ENCODE data around the gene NOS2. TPM values are rescaled to one million over a fixed set of nuclear protein-coding genes. Genes with fewer than 3 reads are reported as not detected.
"Not testable (repeated sequence)": the region's sequence is repeated elsewhere in the genome, so short reads cannot be mapped to it uniquely, and the experiment has no call there.

Gene NOS2
- total RNA-seq, 1 donor from 2014 or later, result not detected

DNA sequence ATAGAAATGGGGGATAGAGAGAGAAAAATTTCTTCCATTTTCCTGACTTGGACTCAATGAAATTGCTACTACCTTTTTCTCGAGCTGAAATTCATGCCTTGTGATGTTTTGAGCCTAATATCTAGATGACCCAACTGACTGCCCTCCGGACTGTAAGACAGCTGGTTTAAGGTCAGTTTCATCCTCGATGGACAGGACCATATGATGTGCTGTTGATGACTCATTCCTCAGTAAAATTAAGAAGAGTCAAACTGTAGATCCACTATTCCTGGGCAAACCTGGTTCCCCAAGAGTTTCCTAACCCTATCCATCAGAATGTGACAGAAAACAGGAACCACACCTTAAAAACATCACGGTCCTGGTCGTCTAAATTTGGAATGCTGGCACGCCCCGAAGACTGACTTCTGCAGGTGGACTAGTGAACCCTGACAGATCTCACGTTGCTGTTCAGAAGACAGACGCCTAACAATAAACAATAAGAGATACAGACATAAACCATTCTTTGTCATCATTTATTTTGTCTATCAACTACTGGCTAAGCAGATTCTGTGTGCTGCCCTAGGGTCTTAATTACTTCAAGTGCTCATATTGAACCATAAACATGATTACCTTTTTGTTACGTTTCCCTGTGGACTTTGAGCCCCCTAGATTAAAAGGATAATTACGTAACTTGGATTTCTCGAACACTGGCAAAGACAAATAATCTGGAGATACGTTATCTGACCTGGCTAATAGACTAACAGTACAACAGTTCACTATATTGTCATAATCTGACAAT, 45.1 kb upstream of the NOS2 start:
- H3K4me3 ChIP-seq, result no peak overlapping the region
- no peaks in the 10 kb centered on the region for H3K4me1 ChIP-seq
- H3K36me3 ChIP-seq, result no peaks in the 10 kb centered on the region
- no peaks in the 10 kb centered on the region for H3K9me3 ChIP-seq
- H3K27me3 ChIP-seq, result no peaks in the 10 kb centered on the region
- no peak overlapping the region for H3K27ac ChIP-seq
- intact Hi-C loops (cut with DNase I), result no loop called here
- TF ChIP-seq, protein P1, sequence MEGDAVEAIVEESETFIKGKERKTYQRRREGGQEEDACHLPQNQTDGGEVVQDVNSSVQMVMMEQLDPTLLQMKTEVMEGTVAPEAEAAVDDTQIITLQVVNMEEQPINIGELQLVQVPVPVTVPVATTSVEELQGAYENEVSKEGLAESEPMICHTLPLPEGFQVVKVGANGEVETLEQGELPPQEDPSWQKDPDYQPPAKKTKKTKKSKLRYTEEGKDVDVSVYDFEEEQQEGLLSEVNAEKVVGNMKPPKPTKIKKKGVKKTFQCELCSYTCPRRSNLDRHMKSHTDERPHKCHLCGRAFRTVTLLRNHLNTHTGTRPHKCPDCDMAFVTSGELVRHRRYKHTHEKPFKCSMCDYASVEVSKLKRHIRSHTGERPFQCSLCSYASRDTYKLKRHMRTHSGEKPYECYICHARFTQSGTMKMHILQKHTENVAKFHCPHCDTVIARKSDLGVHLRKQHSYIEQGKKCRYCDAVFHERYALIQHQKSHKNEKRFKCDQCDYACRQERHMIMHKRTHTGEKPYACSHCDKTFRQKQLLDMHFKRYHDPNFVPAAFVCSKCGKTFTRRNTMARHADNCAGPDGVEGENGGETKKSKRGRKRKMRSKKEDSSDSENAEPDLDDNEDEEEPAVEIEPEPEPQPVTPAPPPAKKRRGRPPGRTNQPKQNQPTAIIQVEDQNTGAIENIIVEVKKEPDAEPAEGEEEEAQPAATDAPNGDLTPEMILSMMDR (IDR thresholded peaks at IDR 0.05), result no peak
- TF ChIP-seq POLR2A (IDR thresholded peaks at IDR 0.05) (no peak), POLR2AphosphoS5 (IDR thresholded peaks at IDR 0.05; ENCODE audit: insufficient read depth in 1 of 2, low read depth in 1 of 2) (no peak)
- DNase-seq (ENCODE audit: extremely low spot score in 2 of 2), result no peak

- intact Hi-C loops (cut with DNase I), result no loop called here
- H3K4me3 ChIP-seq, result no peak overlapping the region
- H3K36me3 ChIP-seq, result no peaks in the 10 kb centered on the region
- no peaks in the 10 kb centered on the region for H3K27me3 ChIP-seq
- H3K9me3 ChIP-seq, result no peaks in the 10 kb centered on the region
- TF ChIP-seq, protein P1 (IDR thresholded peaks at IDR 0.05), result no peak
- TF ChIP-seq POLR2AphosphoS5 (IDR thresholded peaks at IDR 0.05; ENCODE audit: insufficient read depth in 1 of 2, low read depth in 1 of 2) (no peak), POLR2A (IDR thresholded peaks at IDR 0.05) (no peak)
- H3K4me1 ChIP-seq, result no peaks in the 10 kb centered on the region
- no peak for DNase-seq (ENCODE audit: extremely low spot score in 2 of 2)
- H3K27ac ChIP-seq, result no peak overlapping the region
Measured at GRCh38 chr17:27840688-27841087, 40.4 kb upstream of the NOS2 start.

DNA sequence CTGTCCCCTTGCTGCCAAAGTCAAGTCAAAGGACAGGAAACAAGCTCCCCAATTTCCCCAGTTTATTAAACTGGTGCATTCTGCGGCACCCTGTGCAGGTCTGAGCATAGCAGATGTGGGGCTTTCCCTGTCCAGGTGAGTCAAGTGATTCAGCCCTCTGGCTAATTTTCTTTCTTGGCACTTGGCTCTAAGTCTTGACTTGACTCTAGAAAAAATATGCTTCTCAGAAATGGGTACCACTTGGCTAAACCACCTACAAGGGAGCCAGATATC, 40.0 kb upstream of the NOS2 start:
- not testable (repeated sequence) for H3K27ac ChIP-seq

GRCh38 chr17:27839571-27840405, 39.5 kb upstream of the NOS2 start:
- H3K4me1 ChIP-seq; H3K27me3 ChIP-seq; DNase-seq (ENCODE audit: extremely low spot score in 2 of 2); H3K9me3 ChIP-seq; intact Hi-C loops (cut with DNase I); H3K4me3 ChIP-seq; H3K36me3 ChIP-seq; H3K27ac ChIP-seq: not testable (repeated sequence)

More for the DNA sequence above, 40.0 kb upstream of the NOS2 start:
- H3K9me3 ChIP-seq; DNase-seq (ENCODE audit: extremely low spot score in 2 of 2); H3K36me3 ChIP-seq; H3K4me1 ChIP-seq; H3K27me3 ChIP-seq; intact Hi-C loops (cut with DNase I); H3K4me3 ChIP-seq: not testable (repeated sequence)

DNA sequence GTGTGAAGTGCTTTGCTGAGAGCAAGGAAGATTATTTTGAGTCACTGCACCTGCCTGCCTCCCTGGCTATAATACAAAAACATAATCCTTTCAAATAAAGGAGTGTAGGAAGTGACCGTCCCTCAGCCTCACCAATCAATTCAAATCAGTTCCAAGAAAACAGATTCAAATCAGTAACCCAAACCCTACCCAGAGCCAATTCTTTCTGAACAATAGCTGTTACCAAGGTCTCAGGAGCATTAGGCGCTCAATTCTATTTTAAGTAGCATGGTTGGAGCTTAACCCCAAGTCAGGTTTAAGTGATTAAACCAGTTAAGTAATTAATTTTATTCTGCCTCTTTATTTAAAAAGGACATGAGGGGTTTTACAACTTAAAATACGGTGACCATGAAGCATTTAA, 38.3 kb upstream of the NOS2 start:
- intact Hi-C loops (cut with DNase I); H3K27ac ChIP-seq; DNase-seq (ENCODE audit: extremely low spot score in 2 of 2); H3K36me3 ChIP-seq; H3K4me1 ChIP-seq; H3K9me3 ChIP-seq; H3K27me3 ChIP-seq; H3K4me3 ChIP-seq: not testable (repeated sequence)

- H3K4me3 ChIP-seq; intact Hi-C loops (cut with DNase I); H3K27ac ChIP-seq; H3K9me3 ChIP-seq; H3K27me3 ChIP-seq; H3K4me1 ChIP-seq; H3K36me3 ChIP-seq; DNase-seq (ENCODE audit: extremely low spot score in 2 of 2): not testable (repeated sequence)
Measured at GRCh38 chr17:27837769-27838168, 37.4 kb upstream of the NOS2 start.

DNA sequence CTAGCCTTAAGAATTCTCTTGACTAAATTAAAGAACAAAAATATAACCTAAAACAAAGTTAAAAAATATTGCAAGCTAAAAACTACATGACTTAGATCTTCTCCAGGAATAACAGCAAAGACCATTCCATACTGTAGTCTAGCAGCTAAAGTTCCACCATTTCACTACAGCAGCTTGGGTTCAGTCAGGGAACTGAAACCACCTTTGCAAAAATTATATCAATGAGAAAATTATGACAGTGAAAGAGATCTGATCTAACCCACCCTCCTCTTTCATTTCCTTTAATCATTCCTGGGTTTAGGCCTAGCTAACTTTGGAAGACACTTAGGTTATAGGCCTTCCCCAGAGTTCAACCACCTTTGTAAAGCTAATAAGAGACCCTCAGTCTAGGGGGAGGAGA, 36.3 kb upstream of the NOS2 start:
- H3K27ac ChIP-seq, result no peak overlapping the region
- TF ChIP-seq, protein P1 (IDR thresholded peaks at IDR 0.05), result no peak
- no peak for TF ChIP-seq POLR2AphosphoS5 (IDR thresholded peaks at IDR 0.05; ENCODE audit: insufficient read depth in 1 of 2, low read depth in 1 of 2)
- TF ChIP-seq POLR2A (IDR thresholded peaks at IDR 0.05), result no peak
- H3K36me3 ChIP-seq, result no peaks in the 10 kb centered on the region
- intact Hi-C loops (cut with DNase I), result no loop called here
- H3K27me3 ChIP-seq, result no peaks in the 10 kb centered on the region
- no peaks in the 10 kb centered on the region for H3K9me3 ChIP-seq
- no peak overlapping the region for H3K4me3 ChIP-seq
- H3K4me1 ChIP-seq, result no peaks in the 10 kb centered on the region
- DNase-seq (ENCODE audit: extremely low spot score in 2 of 2), result no peak

Measured in vagina (tissue), 2 donors.